Skin of body (tissue), 2 donors: Measurements from ENCODE around the gene NT5C1A. TPM values are rescaled to one million over a fixed set of nuclear protein-coding genes. Genes with fewer than 3 reads are reported as not detected.

Source experiments
- DNase-seq: peaks from one replicate; lab custom pipeline; 2025; lab: John Stamatoyannopoulos, UW
- total RNA-seq: library from RNA; depleted of rRNA; stranded (reverse); fragments of >200 nt; gene quantifications from one replicate; pipeline ENCODE4 v1.2.3, GENCODE V29; 2014

The NT5C1A gene
- total RNA-seq, 1 donor from 2014 or later = 2.0 TPM

- DNase-seq = no peak
These were observed 18.3 kb upstream of the NT5C1A start for GRCh38 chr1:39690225-39690624.

- DNase-seq = no peak
These were observed 17.7 kb upstream of the NT5C1A start for GRCh38 chr1:39689635-39690034.

- DNase-seq = no peak
These were observed 17.3 kb upstream of the NT5C1A start for GRCh38 chr1:39689214-39689613.

GRCh38 chr1:39688706-39689105 lies 16.8 kb upstream of the NT5C1A start:
- no peak for DNase-seq

- DNase-seq = no peak
These were observed 15.3 kb upstream of the NT5C1A start for GRCh38 chr1:39687243-39687642.

GRCh38 chr1:39685071-39685470 lies 13.2 kb upstream of the NT5C1A start:
- no peak for DNase-seq

- no peak for DNase-seq
These were observed 12.4 kb upstream of the NT5C1A start for GRCh38 chr1:39684313-39684664.

- no peak for DNase-seq
These were observed 11.8 kb upstream of the NT5C1A start for GRCh38 chr1:39683591-39684312.

GRCh38 chr1:39681999-39682398 lies 10.1 kb upstream of the NT5C1A start:
- DNase-seq = no peak

GRCh38 chr1:39681294-39681693 lies 9.4 kb upstream of the NT5C1A start:
- no peak for DNase-seq

GRCh38 chr1:39680751-39681150 lies 8.8 kb upstream of the NT5C1A start:
- DNase-seq = no peak

- DNase-seq = no peak
These were observed 7.9 kb upstream of the NT5C1A start for GRCh38 chr1:39679821-39680220.

GRCh38 chr1:39678889-39679288 lies 7.0 kb upstream of the NT5C1A start:
- DNase-seq = no peak

- no peak for DNase-seq
These were observed 5.7 kb upstream of the NT5C1A start for GRCh38 chr1:39677645-39678044.

- DNase-seq = no peak
These were observed 5.1 kb upstream of the NT5C1A start for GRCh38 chr1:39676948-39677548.

GRCh38 chr1:39675220-39675619 lies 3.3 kb upstream of the NT5C1A start:
- DNase-seq = no peak

GRCh38 chr1:39673215-39673614 lies 1.3 kb upstream of the NT5C1A start:
- DNase-seq = no peak

GRCh38 chr1:39672551-39672947 lies 642 bp upstream of the NT5C1A start:
- DNase-seq = no peak

GRCh38 chr1:39671433-39671792 lies 494 bp downstream of the NT5C1A start:
- DNase-seq = no peak

- DNase-seq = no peak
These were observed 1.2 kb downstream of the NT5C1A start for GRCh38 chr1:39670689-39671088.

GRCh38 chr1:39668894-39669293 lies 3.0 kb downstream of the NT5C1A start:
- DNase-seq = no peak

- DNase-seq = no peak
These were observed 3.8 kb downstream of the NT5C1A start for GRCh38 chr1:39668111-39668510.

- DNase-seq = no peak
These were observed 5.1 kb downstream of the NT5C1A start for GRCh38 chr1:39666772-39667171.

- no peak for DNase-seq
These were observed 8.3 kb downstream of the NT5C1A start for GRCh38 chr1:39663559-39663958.
